ENCODE data around the gene CSAG2. TPM values are rescaled to one million over a fixed set of nuclear protein-coding genes. Genes with fewer than 3 reads are reported as not detected.
A peak's percentile ranks its signal among the peaks of the same experiment; 100 is the strongest.
"Not testable (repeated sequence)": the region's sequence is repeated elsewhere in the genome, so short reads cannot be mapped to it uniquely, and the experiment has no call there.

The CSAG2 gene
- total RNA-seq, 3 donors from 2014 or later, result not detected

- H3K4me3 ChIP-seq, result no peak within 1 kb of the TSS
- no peak for TF ChIP-seq CTCF (IDR thresholded peaks at IDR 0.05)
- intact Hi-C loops (cut with DNase I, micrococcal nuclease), result no loop called here
- no peaks in the 10 kb centered on the region for H3K36me3 ChIP-seq (ENCODE audit: low read depth)
- no peaks in the 10 kb centered on the region for H3K4me1 ChIP-seq (ENCODE audit: low read depth)
- H3K9me3 ChIP-seq, result no peaks in the 10 kb centered on the region
- DNase-seq (no peak), ATAC-seq (no peak)
Observed at GRCh38 chrX:152733261-152733975, 24.3 kb upstream of the CSAG2 start, which contains the start of the genes CSAG1 and MAGEA12. Gene CSAG1, minus strand, starts transcription at chrX:152733721. Its CDS starts 1,261 bp downstream, at chrX:152732460. Gene MAGEA12, plus strand, starts transcription at chrX:152733757. Its CDS starts 2,405 bp downstream, at chrX:152736162.

- ATAC-seq (no peak), DNase-seq (no peak)
- no peaks in the 10 kb centered on the region for H3K9me3 ChIP-seq
- no peaks in the 10 kb centered on the region for H3K36me3 ChIP-seq (ENCODE audit: low read depth)
- intact Hi-C loops (cut with DNase I, micrococcal nuclease), result no loop called here
- no peaks in the 10 kb centered on the region for H3K4me1 ChIP-seq (ENCODE audit: low read depth)
- H3K4me3 ChIP-seq, result no peak overlapping the region
- TF ChIP-seq CTCF (IDR thresholded peaks at IDR 0.05), result no peak
Observed at GRCh38 chrX:152725409-152725808, 16.3 kb upstream of the CSAG2 start.

- DNase-seq; intact Hi-C loops (cut with DNase I, micrococcal nuclease); H3K4me1 ChIP-seq (ENCODE audit: low read depth): not testable (repeated sequence)
Observed at GRCh38 chrX:152713815-152714787, 5.0 kb upstream of the CSAG2 start, which contains the start of gene MAGEA2B. Gene MAGEA2B, plus strand, starts transcription at chrX:152714628. Its CDS starts 2,479 bp downstream, at chrX:152717107.

GRCh38 chrX:152713195-152713594 is 4.1 kb upstream of the CSAG2 start:
- H3K9me3 ChIP-seq; DNase-seq; H3K36me3 ChIP-seq (ENCODE audit: low read depth); ATAC-seq; H3K4me3 ChIP-seq; H3K4me1 ChIP-seq (ENCODE audit: low read depth); intact Hi-C loops (cut with DNase I, micrococcal nuclease): not testable (repeated sequence)

More at GRCh38 chrX:152713815-152714787, 5.0 kb upstream of the CSAG2 start, which contains the start of gene MAGEA2B:
- not testable (repeated sequence) for H3K9me3 ChIP-seq; H3K36me3 ChIP-seq (ENCODE audit: low read depth); ATAC-seq; H3K4me3 ChIP-seq

GRCh38 chrX:152706500-152706899 is 2.6 kb downstream of the CSAG2 start:
- H3K9me3 ChIP-seq; H3K36me3 ChIP-seq (ENCODE audit: low read depth); H3K4me1 ChIP-seq (ENCODE audit: low read depth); ATAC-seq; intact Hi-C loops (cut with DNase I, micrococcal nuclease); H3K4me3 ChIP-seq: not testable (repeated sequence)
- peak in 1 of 3 donors; percentile 12 for DNase-seq

- DNase-seq, result peak in 1 of 3 donors; percentile 27
- H3K9me3 ChIP-seq; H3K4me1 ChIP-seq (ENCODE audit: low read depth); intact Hi-C loops (cut with DNase I, micrococcal nuclease); H3K36me3 ChIP-seq (ENCODE audit: low read depth); ATAC-seq; H3K4me3 ChIP-seq: not testable (repeated sequence)
Observed at GRCh38 chrX:152700390-152700789, 8.7 kb downstream of the CSAG2 start.

- DNase-seq; H3K4me3 ChIP-seq; H3K4me1 ChIP-seq (ENCODE audit: low read depth); H3K36me3 ChIP-seq (ENCODE audit: low read depth); ATAC-seq; intact Hi-C loops (cut with DNase I, micrococcal nuclease); H3K9me3 ChIP-seq: not testable (repeated sequence)
Observed at GRCh38 chrX:152697952-152698931, 10.8 kb downstream of the CSAG2 start, which contains the start of gene MAGEA3. Gene MAGEA3, plus strand, starts transcription at chrX:152698794. Its CDS starts 2,039 bp downstream, at chrX:152700833.

- H3K4me1 ChIP-seq (ENCODE audit: low read depth); H3K36me3 ChIP-seq (ENCODE audit: low read depth); H3K9me3 ChIP-seq; H3K4me3 ChIP-seq; intact Hi-C loops (cut with DNase I, micrococcal nuclease); DNase-seq: not testable (repeated sequence)
- ATAC-seq, result peak; percentile 70
Observed at GRCh38 chrX:152681012-152681411, 28.1 kb downstream of the CSAG2 start.

GRCh38 chrX:152674652-152675051 is 34.4 kb downstream of the CSAG2 start:
- H3K36me3 ChIP-seq (ENCODE audit: low read depth); ATAC-seq; H3K9me3 ChIP-seq; H3K4me1 ChIP-seq (ENCODE audit: low read depth); intact Hi-C loops (cut with DNase I, micrococcal nuclease); H3K4me3 ChIP-seq; DNase-seq: not testable (repeated sequence)
